Neuronal stem cell (in vitro differentiated cells): ENCODE measurements around the gene GREM1.

ENCODE experiments used
- DNase-seq: peaks from one replicate; pipeline ENCODE4 v3.0.0-alpha.2; 2013; ENCODE audit warnings: low spot score
- H2AFZ ChIP-seq: one replicate; pipeline ENCODE4 v1.6.1; 2013; ENCODE audit warnings: mild to moderate bottlenecking, low read length, inconsistent platforms
- H2AK5ac ChIP-seq: 2 replicates; pipeline ENCODE4 v1.6.1; 2013; ENCODE audit warnings: low read depth, mild to moderate bottlenecking, inconsistent platforms, low read length, moderate library complexity, mixed read lengths
- H2BK120ac ChIP-seq: 2 replicates; pipeline ENCODE4 v1.6.1; 2013; ENCODE audit warnings: low read depth, mild to moderate bottlenecking, inconsistent platforms, low read length, moderate library complexity, mixed read lengths
- H2BK12ac ChIP-seq: one replicate; pipeline ENCODE4 v1.6.1; 2013; ENCODE audit warnings: low read length, inconsistent platforms
- H2BK15ac ChIP-seq: 2 replicates; pipeline ENCODE4 v1.6.1; 2013; ENCODE audit warnings: mild to moderate bottlenecking, low read length, inconsistent platforms, mixed read lengths
- H2BK5ac ChIP-seq: one replicate; pipeline ENCODE4 v1.6.1; 2013; ENCODE audit warnings: inconsistent platforms, mild to moderate bottlenecking, low read length, moderate library complexity
- H3K14ac ChIP-seq: one replicate; pipeline ENCODE4 v1.6.1; 2013; ENCODE audit warnings: low read length, inconsistent platforms
- H3K18ac ChIP-seq: 2 replicates; pipeline ENCODE4 v1.6.1; 2013; ENCODE audit warnings: low read length, inconsistent platforms
- H3K23ac ChIP-seq: 2 replicates; pipeline ENCODE4 v1.6.1; 2013; ENCODE audit warnings: low read depth, mild to moderate bottlenecking, mixed read lengths, low read length, inconsistent platforms; ENCODE audit not compliant: poor library complexity
- H3K27ac ChIP-seq: replicated peaks from 3 replicates; pipeline ENCODE4 v1.5.1; 2013; ENCODE audit warnings: low read length, inconsistent platforms
- H3K27me3 ChIP-seq, 3 experiments: 2 replicates each; pipeline ENCODE4 v1.6.1; 2013; ENCODE audit warnings: low read length in 3 of 3, mild to moderate bottlenecking in 2 of 3, inconsistent platforms in 1 of 3, low read depth in 1 of 3, mixed read lengths in 1 of 3, moderate library complexity in 1 of 3; ENCODE audit not compliant: control insufficient read depth in 3 of 3, insufficient read depth in 3 of 3
- H3K36me3 ChIP-seq, 2 donors: replicated peaks in 1 of 2; 2 replicates each; pipeline ENCODE4 v1.6.1; 2013; ENCODE audit warnings: low read length in 2 of 2; ENCODE audit not compliant: control insufficient read depth in 2 of 2, insufficient read depth in 2 of 2
- H3K4ac ChIP-seq: 2 replicates; pipeline ENCODE4 v1.6.1; 2013; ENCODE audit warnings: inconsistent platforms, mild to moderate bottlenecking, low read length, moderate library complexity
- H3K4me1 ChIP-seq, 2 donors: 1 replicate in 1 of 2; 2 replicates in 1 of 2; pipeline ENCODE4 v1.6.1; 2013; ENCODE audit warnings: low read length in 2 of 2, low read depth in 1 of 2; ENCODE audit not compliant: control insufficient read depth in 2 of 2, insufficient read depth in 1 of 2
- H3K4me2 ChIP-seq: one replicate; pipeline ENCODE4 v1.6.1; 2013; ENCODE audit warnings: mild to moderate bottlenecking, low read length, inconsistent platforms; ENCODE audit not compliant: insufficient read depth, poor library complexity, severe bottlenecking
- H3K4me3 ChIP-seq, 2 donors: 2 replicates each; pipeline ENCODE4 v1.5.1; 2013; ENCODE audit warnings: low read length in 2 of 2, mild to moderate bottlenecking in 2 of 2, inconsistent platforms in 1 of 2, moderate library complexity in 1 of 2
- H3K79me1 ChIP-seq: one replicate; pipeline ENCODE4 v1.6.1; 2013; ENCODE audit warnings: low read depth, mild to moderate bottlenecking, inconsistent platforms, low read length, moderate library complexity
- H3K9ac ChIP-seq: one replicate; pipeline ENCODE4 v1.6.1; 2013; ENCODE audit warnings: mild to moderate bottlenecking, low read depth, low read length, inconsistent platforms; ENCODE audit not compliant: poor library complexity
- H3K9me3 ChIP-seq, 2 donors: replicated peaks in 1 of 2; 2 replicates each; pipeline versions ENCODE3 to v1.6.1; 2013; ENCODE audit warnings: low read length in 2 of 2, mild to moderate bottlenecking in 2 of 2, inconsistent platforms in 1 of 2, low read depth in 1 of 2, mixed read lengths in 1 of 2, moderate library complexity in 1 of 2; ENCODE audit not compliant: control insufficient read depth in 2 of 2, insufficient read depth in 1 of 2
- H4K8ac ChIP-seq: one replicate; pipeline ENCODE4 v1.6.1; 2013; ENCODE audit warnings: low read depth, mild to moderate bottlenecking, inconsistent platforms, low read length, moderate library complexity
- H4K91ac ChIP-seq: one replicate; pipeline ENCODE4 v1.6.1; 2013; ENCODE audit warnings: low read length, low read depth, mild to moderate bottlenecking, inconsistent platforms; ENCODE audit not compliant: poor library complexity
- WGBS, 2 donors: extraction: QIAGEN DNeasy Blood & Tissue Kit; methylation state at CpG; one replicate each; pipeline ENCODE4 v1.1.7; 2013; ENCODE audit warnings: missing lambda C conversion rate in 2 of 2, mixed read lengths in 1 of 2; ENCODE audit not compliant: insufficient read length in 2 of 2, insufficient replicate concordance in 1 of 2; ENCODE audit errors: extremely low coverage in 2 of 2; 5-methylcytosine and 5-hydroxymethylcytosine counted together

Gene GREM1

GRCh38 chr15:32775103-32775502 is 57.3 kb downstream of the GREM1 start:
- Histone ChIP-seq H3K79me1 (no peaks in the 10 kb centered on the region), H2AFZ (no peak overlapping the region), H4K91ac (no peak overlapping the region), H3K9me3 (peaks cover 2% of the 10 kb centered on the region in 2 donors), H3K4ac (no peak overlapping the region), H3K4me2 (no peak overlapping the region), H3K23ac (no peak overlapping the region), H3K9ac (no peak overlapping the region), H3K27me3 (no peaks in the 10 kb centered on the region), H2BK12ac (no peak overlapping the region), H3K4me3 (no peak overlapping the region), H3K14ac (no peak overlapping the region), H3K18ac (no peak overlapping the region), H3K4me1 (peaks cover 3 to 5% of the 10 kb centered on the region in 2 donors), H3K27ac (no peak overlapping the region), H2AK5ac (no peak overlapping the region), H2BK15ac (no peak overlapping the region), H2BK120ac (no peak overlapping the region), H4K8ac (no peak overlapping the region), H3K36me3 (no peaks in the 10 kb centered on the region), H2BK5ac (no peak overlapping the region)
- no CpG with 5 or more reads among the region's 3 CpGs for WGBS, 2 donors
- DNase-seq: no peak

- Histone ChIP-seq H3K27ac (no peak overlapping the region), H3K4me1 (peaks cover 0 to 1% of the 10 kb centered on the region in 2 donors), H3K4ac (no peak overlapping the region), H3K79me1 (no peaks in the 10 kb centered on the region), H2BK120ac (no peak overlapping the region), H4K91ac (no peak overlapping the region), H4K8ac (no peak overlapping the region), H2BK12ac (no peak overlapping the region), H3K4me3 (no peak overlapping the region), H3K9me3 (peaks cover 2% of the 10 kb centered on the region in 2 donors), H3K36me3 (no peaks in the 10 kb centered on the region), H3K18ac (no peak overlapping the region), H3K23ac (no peak overlapping the region), H3K27me3 (no peaks in the 10 kb centered on the region), H2BK15ac (no peak overlapping the region), H3K14ac (no peak overlapping the region), H2AK5ac (no peak overlapping the region), H3K4me2 (no peak overlapping the region), H2BK5ac (no peak overlapping the region), H2AFZ (no peak overlapping the region), H3K9ac (no peak overlapping the region)
- no peak for DNase-seq
- WGBS, 2 donors: no CpG with 5 or more reads among the region's 4 CpGs
These were observed 60.8 kb downstream of the GREM1 start for GRCh38 chr15:32778391-32779176.

- H3K4me2 ChIP-seq: no peak overlapping the region
- no peak overlapping the region for H3K4me3 ChIP-seq
- peaks cover 2% of the 10 kb centered on the region in 2 donors for H3K9me3 ChIP-seq
- no peak overlapping the region for H3K4ac ChIP-seq
- H3K9ac ChIP-seq: no peak overlapping the region
- no peak overlapping the region for H2AK5ac ChIP-seq
- no peak overlapping the region for H4K91ac ChIP-seq
- H2BK12ac ChIP-seq: no peak overlapping the region
- no peaks in the 10 kb centered on the region for H3K79me1 ChIP-seq
- H2BK5ac ChIP-seq: no peak overlapping the region
- no peak overlapping the region for H3K18ac ChIP-seq
- no peaks in the 10 kb centered on the region for H3K27me3 ChIP-seq
- no peak overlapping the region for H4K8ac ChIP-seq
- no peak for DNase-seq
- H3K27ac ChIP-seq: no peak overlapping the region
- no peak overlapping the region for H2BK15ac ChIP-seq
- no peaks in the 10 kb centered on the region for H3K4me1 ChIP-seq
- H3K36me3 ChIP-seq: no peaks in the 10 kb centered on the region
- no peak overlapping the region for H3K23ac ChIP-seq
- H3K14ac ChIP-seq: no peak overlapping the region
- no peak overlapping the region for H2AFZ ChIP-seq
- no peak overlapping the region for H2BK120ac ChIP-seq
- no CpG with 5 or more reads among the region's 3 CpGs for WGBS, 2 donors
These were observed 64.0 kb downstream of the GREM1 start for GRCh38 chr15:32781781-32782180.

GRCh38 chr15:32784581-32784980 is 66.8 kb downstream of the GREM1 start:
- Histone ChIP-seq H2AK5ac (no peak overlapping the region), H3K4me2 (no peak overlapping the region), H4K8ac (no peak overlapping the region), H3K27me3 (no peaks in the 10 kb centered on the region), H3K14ac (no peak overlapping the region), H3K79me1 (no peaks in the 10 kb centered on the region), H3K4ac (no peak overlapping the region), H3K4me1 (no peaks in the 10 kb centered on the region), H3K9me3 (peaks cover 0 to 2% of the 10 kb centered on the region in 2 donors), H2BK5ac (no peak overlapping the region), H2BK12ac (no peak overlapping the region), H2AFZ (no peak overlapping the region), H3K36me3 (no peaks in the 10 kb centered on the region), H3K4me3 (no peak overlapping the region), H3K27ac (no peak overlapping the region), H2BK15ac (no peak overlapping the region), H2BK120ac (no peak overlapping the region), H3K23ac (no peak overlapping the region), H4K91ac (no peak overlapping the region), H3K18ac (no peak overlapping the region), H3K9ac (no peak overlapping the region)
- DNase-seq: no peak
